ENCODE measurements around the gene NFIC. TPM values are rescaled to one million over a fixed set of nuclear protein-coding genes. Genes with fewer than 3 reads are reported as not detected.

The NFIC gene
- total and polyA plus RNA-seq, 2 of the 4 experiments (the other 2 are of a cell fraction): 21.9 to 32.1 TPM

DNA sequence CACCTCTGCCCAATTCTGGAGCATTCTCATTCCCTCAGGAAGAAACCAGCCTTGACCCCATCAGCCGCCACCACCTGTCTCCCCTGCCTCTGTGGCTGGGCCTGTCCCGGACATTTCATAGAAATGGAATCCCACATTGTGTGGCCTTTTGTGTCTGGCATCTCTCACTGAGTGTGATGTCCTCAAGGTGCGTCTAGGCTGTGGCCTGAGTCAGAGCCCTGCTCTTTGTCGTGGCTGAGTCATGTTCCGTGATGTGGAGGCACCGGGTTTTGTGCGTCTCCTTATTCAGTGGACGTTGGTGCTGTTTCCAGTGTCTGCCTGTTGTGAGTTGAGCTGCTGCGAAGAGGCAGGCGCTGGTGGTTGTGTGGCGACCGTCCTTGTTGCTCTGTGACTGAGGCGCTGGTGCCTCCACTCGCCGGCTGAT lies 143.2 kb downstream of the NFIC start:
- Histone ChIP-seq H4K8ac (ENCODE audit: low read depth in 2 of 2, low read length in 2 of 2) (no peak overlapping the region), H2BK15ac (ENCODE audit: low read depth, low read length) (no peak overlapping the region), H2AK5ac (ENCODE audit: low read depth, low read length) (peak overlapping the region; percentile 93; the same call in 1 of the 2 replicates), H3K4me2 (ENCODE audit: low read depth, low read length) (no peak overlapping the region), H2AK9ac (replicated peaks; ENCODE audit: low read depth, low read length, poor library complexity) (peak overlapping the region; percentile 89), H3K27ac (ENCODE audit: insufficient read depth, low read length) (peak overlapping the region; percentile 1; the same call in 1 of the 2 replicates), H3K9ac (ENCODE audit: low read depth, low read length) (no peak overlapping the region), H3K36me3 (ENCODE audit: control insufficient read depth, insufficient read depth, low read length) (peaks cover 13% of the 10 kb centered on the region), H2BK120ac (ENCODE audit: low read depth, low read length) (no peak overlapping the region; the same call in 1 of the 2 replicates), H3K4me3 (ENCODE audit: insufficient read depth, low read depth, low read length) (no peak overlapping the region), H4K91ac (ENCODE audit: insufficient read depth, low read depth, low read length) (peak overlapping the region; percentile 38; the same call in 1 of the 2 replicates), H3K4me1 (ENCODE audit: control insufficient read depth, insufficient read depth, low read length) (peaks cover 20% of the 10 kb centered on the region), H3K9me1 (ENCODE audit: insufficient read depth, low read length) (peaks cover 21% of the 10 kb centered on the region), H3K9me3 (ENCODE audit: control insufficient read depth, insufficient read depth, low read length) (no peaks in the 10 kb centered on the region), H3K27me3 (ENCODE audit: control insufficient read depth, insufficient read depth, low read length) (no peaks in the 10 kb centered on the region), H3K4ac (ENCODE audit: low read depth, low read length) (peak overlapping the region; percentile 47; the same call in 1 of the 2 replicates), H3K23ac (ENCODE audit: low read depth, low read length) (peak overlapping the region; percentile 65; the same call in 1 of the 2 replicates), H2BK5ac (ENCODE audit: low read depth, low read length, poor library complexity, severe bottlenecking) (peak overlapping the region; percentile 9), H3K79me1 (ENCODE audit: low read depth in 1 of 2, low read length in 2 of 2) (peaks cover 3 to 87% of the 10 kb centered on the region in 2 experiments; a peak in 3 of 4 replicates), H2BK20ac (ENCODE audit: low read depth, low read length) (no peak overlapping the region), H4K20me1 (ENCODE audit: insufficient read depth, low read length) (peaks cover 74% of the 10 kb centered on the region), H3K56ac (ENCODE audit: extremely low read depth, insufficient read depth, low read length) (no peak overlapping the region), H2AFZ (replicated peaks; ENCODE audit: low read length, poor library complexity) (peak overlapping the region; percentile 56), H3K18ac (ENCODE audit: low read depth, low read length) (no peak overlapping the region), H4K5ac (ENCODE audit: low read depth, low read length) (no peak overlapping the region), H3K14ac (replicated peaks; ENCODE audit: low read depth, low read length) (peak overlapping the region; percentile 58; the same call in 1 of the 2 replicates)
- 98% methylated on average over 6 of the region's 15 CpGs; no CpG with 5 or more reads in 1 of the 2 experiments for WGBS, 2 experiments (ENCODE audit: extremely low coverage in 2 of 2, insufficient read length in 1 of 2)
- DNase-seq (peak; percentile 80), ATAC-seq (ENCODE audit: low read depth) (no peak)
- intact Hi-C loops (cut with micrococcal nuclease) (loop anchor here (5.0 kb wide), 1 partner anchor 118 kb away; the partner anchor contains the start of gene CACTIN), dilution Hi-C loops (cut with HindIII; ENCODE audit: low sequenced_read_pairs, unreplicated experiment) (no loop called here), in situ Hi-C loops (cut with MboI; ENCODE audit: low sequenced_read_pairs) (no loop called here)
- ChIA-PET CTCF (no interaction called here), POLR2A (ENCODE audit: unreplicated experiment) (no interaction called here)
- TF ChIP-seq ELK1 (IDR thresholded peaks at IDR 0.05; ENCODE audit: borderline replicate concordance, low read depth, low read length) (no peak), RAD21 (IDR thresholded peaks at IDR 0.05; ENCODE audit: low read length) (no peak), FOS (IDR thresholded peaks at IDR 0.05; ENCODE audit: low read depth, low read length) (peak; percentile 78), BHLHE40 (IDR thresholded peaks at IDR 0.05; ENCODE audit: low read depth, low read length) (0 out of 2 replicates have a peak, but pooled peaks have one; percentile 8)
- BruUV-seq (replicated peaks): no TSS peak
